NCI-H460 (cell line): ENCODE measurements around the gene SLC35F3. TPM values are rescaled to one million over a fixed set of nuclear protein-coding genes. Genes with fewer than 3 reads are reported as not detected.
A peak's percentile ranks its signal among the peaks of the same experiment; 100 is the strongest.

Experiments used
- DNase-seq: peaks from one replicate; pipeline ENCODE4 v3.0.0-alpha.2; 2016; ENCODE audit warnings: low read depth; ENCODE audit errors: extremely low read depth
- small RNA-seq, 2 experiments: library from RNA; depleted of rRNA; stranded (forward); fragments of <200 nt; gene quantifications; one replicate each; pipeline ENCODE3, GENCODE V24; 2014
- total RNA-seq: library from RNA; depleted of rRNA; stranded (reverse); fragments of >200 nt; shearing (Covaris generic); gene quantifications from 2 replicates; pipeline ENCODE4 v1.2.3, GENCODE V29; 2014

Gene SLC35F3
- total RNA-seq, 1 experiment from 2014 or later: 3.5 TPM

GRCh38 chr1:234373064-234373958, 468.8 kb downstream of the SLC35F3 start, which contains the start of gene COA6:
Gene COA6, plus strand, starts transcription at chr1:234373456. Its CDS starts 11 bp downstream, at chr1:234373467.
- peak; percentile 99 for DNase-seq

DNA sequence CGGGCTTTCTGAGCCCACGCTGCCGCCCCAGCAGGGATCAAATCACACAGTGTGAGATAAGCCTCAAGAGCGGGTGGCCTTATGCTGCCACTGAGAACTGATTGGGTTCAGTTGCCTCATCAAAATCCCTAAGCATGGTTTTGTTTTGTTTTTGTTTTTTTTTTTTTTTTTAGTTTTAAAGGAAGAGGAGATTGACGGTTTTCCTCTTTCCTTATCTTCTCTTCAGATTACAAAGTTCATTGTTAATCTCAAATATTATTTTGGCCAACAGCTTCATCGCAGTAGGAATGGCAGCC, 469.4 kb downstream of the SLC35F3 start:
- DNase-seq: no peak

Small RNA genes within 50 kb of the gene (small RNA-seq; reads per million reads assigned to genes)
- 0.15 to 1.6 reads per million in 2 experiments for gene MIR4671
